Vagina (tissue), 2 donors: Measurements from ENCODE around the gene EWSR1. TPM values are rescaled to one million over a fixed set of nuclear protein-coding genes. Genes with fewer than 3 reads are reported as not detected.

Experiments used
- DNase-seq, 2 donors: peaks; one replicate each; pipeline ENCODE4 v3.0.0-alpha.2; 2017; ENCODE audit errors: extremely low spot score in 2 of 2
- H3K27ac ChIP-seq: fragments of 200-600 bp; sonication (generic); one replicate; pipeline ENCODE4 v1.5.1; 2019
- H3K27me3 ChIP-seq: fragments of 200-600 bp; sonication (generic); one replicate; pipeline ENCODE4 v1.5.1; 2019
- H3K36me3 ChIP-seq, 2 donors: fragments of 200-600 bp; sonication (generic); one replicate each; pipeline ENCODE4 v1.5.1; 2017 to 2019
- H3K4me1 ChIP-seq: fragments of 200-600 bp; sonication (generic); one replicate; pipeline ENCODE4 v1.5.1; 2019
- H3K4me3 ChIP-seq, 2 donors: fragments of 200-600 bp; sonication (generic); 1 replicate in 1 of 2; 2 replicates in 1 of 2; pipeline ENCODE4 v1.5.1; 2016 to 2019
- H3K9me3 ChIP-seq: fragments of 200-600 bp; sonication (generic); one replicate; pipeline ENCODE4 v1.5.1; 2019
- POLR2A ChIP-seq, 2 donors: fragments of 450-650 bp; IDR thresholded peaks; one replicate each; pipeline ENCODE4 v1.6.1; 2017; ENCODE audit warnings: antibody characterized with exemption in 2 of 2, mild to moderate bottlenecking in 2 of 2, moderate library complexity in 2 of 2
- POLR2AphosphoS5 ChIP-seq, 2 donors: sonication (generic); formaldehyde crosslinking; IDR thresholded peaks; one replicate each; pipeline ENCODE4 v1.9.0; 2017; ENCODE audit warnings: antibody characterized with exemption in 2 of 2, mild to moderate bottlenecking in 2 of 2, low read depth in 1 of 2; ENCODE audit not compliant: insufficient read depth in 1 of 2
- intact Hi-C: fragments of 100-400 bp; cut with DNase I; formaldehyde crosslinking; loops from one replicate; pipeline ENCODE4 v1.15.1; 2023
- total RNA-seq: library from RNA; depleted of rRNA; stranded (reverse); fragments of >200 nt; gene quantifications from one replicate; pipeline ENCODE4 v1.2.3, GENCODE V29; 2016
- TF ChIP-seq, protein P1 (sequence below), 3 experiments: fragments of 450-650 bp in 2 of 3; fragments of 200-600 bp in 1 of 3; sonication (generic) in 1 of 3; IDR thresholded peaks; one replicate each; pipeline ENCODE4 v1.5.1; 2017 to 2019; ENCODE audit warnings: antibody characterized with exemption in 3 of 3, mild to moderate bottlenecking in 2 of 3, moderate library complexity in 2 of 3

The EWSR1 gene
- total RNA-seq, 1 donor from 2014 or later = 164 TPM

DNA sequence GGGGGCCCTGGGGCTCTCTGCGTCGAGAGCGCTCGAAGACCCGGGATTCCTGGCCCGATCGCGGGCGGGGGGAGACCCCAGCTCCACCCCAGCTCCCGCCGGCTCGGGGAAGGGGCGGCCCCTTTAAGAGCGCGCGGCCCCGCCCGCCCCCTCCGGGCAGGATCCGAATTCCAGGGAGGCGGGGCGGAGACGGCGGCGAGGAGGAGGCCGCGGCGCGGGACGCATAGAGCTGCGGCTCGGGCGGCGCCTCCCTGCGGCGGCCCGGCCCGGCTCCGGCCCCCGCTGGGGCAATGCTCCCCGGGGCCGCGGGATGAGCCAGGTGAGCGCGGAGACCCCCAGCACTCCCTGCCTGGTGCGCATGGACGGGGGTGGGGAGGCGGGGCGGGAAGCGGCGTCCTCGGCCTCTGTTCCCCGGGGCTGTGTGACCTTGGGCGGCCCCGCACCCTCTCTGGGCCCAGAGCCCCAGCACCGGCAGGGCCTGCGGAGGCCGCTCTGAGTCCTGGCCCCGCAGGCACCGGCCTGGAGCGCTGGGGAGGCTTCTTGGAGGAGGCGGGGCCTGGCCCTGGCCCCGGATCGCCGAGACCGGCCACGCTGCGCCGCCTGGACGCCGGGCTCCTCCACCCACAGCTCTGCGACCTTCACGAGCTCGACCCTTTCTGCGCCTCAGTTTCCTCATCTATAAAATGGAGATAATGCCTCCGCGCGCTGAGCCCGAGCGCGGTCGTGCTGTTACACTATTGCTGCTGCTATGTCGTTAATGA is 38.9 kb downstream of the EWSR1 start:
- Histone ChIP-seq H3K4me1 (peaks cover 46% of the 10 kb centered on the region), H3K27ac (peak overlapping the region; percentile 89), H3K9me3 (no peaks in the 10 kb centered on the region), H3K27me3 (no peaks in the 10 kb centered on the region), H3K4me3 (peak overlapping the region; percentile 89 to 91), H3K36me3 (no peaks in the 10 kb centered on the region)
- intact Hi-C loops = no loop called here
- DNase-seq = no peak
- TF ChIP-seq, protein P1, sequence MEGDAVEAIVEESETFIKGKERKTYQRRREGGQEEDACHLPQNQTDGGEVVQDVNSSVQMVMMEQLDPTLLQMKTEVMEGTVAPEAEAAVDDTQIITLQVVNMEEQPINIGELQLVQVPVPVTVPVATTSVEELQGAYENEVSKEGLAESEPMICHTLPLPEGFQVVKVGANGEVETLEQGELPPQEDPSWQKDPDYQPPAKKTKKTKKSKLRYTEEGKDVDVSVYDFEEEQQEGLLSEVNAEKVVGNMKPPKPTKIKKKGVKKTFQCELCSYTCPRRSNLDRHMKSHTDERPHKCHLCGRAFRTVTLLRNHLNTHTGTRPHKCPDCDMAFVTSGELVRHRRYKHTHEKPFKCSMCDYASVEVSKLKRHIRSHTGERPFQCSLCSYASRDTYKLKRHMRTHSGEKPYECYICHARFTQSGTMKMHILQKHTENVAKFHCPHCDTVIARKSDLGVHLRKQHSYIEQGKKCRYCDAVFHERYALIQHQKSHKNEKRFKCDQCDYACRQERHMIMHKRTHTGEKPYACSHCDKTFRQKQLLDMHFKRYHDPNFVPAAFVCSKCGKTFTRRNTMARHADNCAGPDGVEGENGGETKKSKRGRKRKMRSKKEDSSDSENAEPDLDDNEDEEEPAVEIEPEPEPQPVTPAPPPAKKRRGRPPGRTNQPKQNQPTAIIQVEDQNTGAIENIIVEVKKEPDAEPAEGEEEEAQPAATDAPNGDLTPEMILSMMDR (IDR thresholded peaks at IDR 0.05) = no peak
- TF ChIP-seq POLR2AphosphoS5 (IDR thresholded peaks at IDR 0.05; ENCODE audit: insufficient read depth in 1 of 2, low read depth in 1 of 2) = peak in 1 of 2 donors; percentile 4
- peak in 1 of 2 donors; percentile 40 for TF ChIP-seq POLR2A (IDR thresholded peaks at IDR 0.05)

DNA sequence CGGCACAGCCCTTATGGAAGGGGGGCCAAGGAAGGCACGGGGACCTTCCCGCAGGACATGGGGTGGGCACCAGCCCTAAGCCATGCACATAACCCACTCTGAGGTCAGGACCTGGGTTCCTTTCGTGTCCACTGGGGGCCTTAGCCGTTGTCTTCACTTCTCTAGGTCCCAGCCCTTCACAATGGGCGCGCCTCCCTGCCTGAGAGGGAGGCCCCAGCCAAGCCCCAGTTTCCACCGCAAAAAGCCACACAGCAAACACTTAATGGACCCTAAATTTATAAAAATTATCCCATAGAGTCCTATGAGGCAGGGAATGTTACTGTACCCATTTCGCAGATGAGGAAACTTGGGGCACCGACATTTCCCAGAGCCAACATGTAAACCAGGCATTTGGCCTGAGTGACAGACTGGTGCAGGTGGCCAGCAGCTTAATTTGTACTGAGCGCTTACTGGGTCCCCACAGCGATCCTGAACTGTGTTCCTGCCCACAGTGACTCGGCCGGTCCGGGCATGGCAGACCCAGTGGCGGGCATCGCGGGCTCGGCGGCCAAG is 39.6 kb downstream of the EWSR1 start:
- TF ChIP-seq POLR2AphosphoS5 (IDR thresholded peaks at IDR 0.05; ENCODE audit: insufficient read depth in 1 of 2, low read depth in 1 of 2) (no peak), POLR2A (IDR thresholded peaks at IDR 0.05) (no peak)
- TF ChIP-seq, protein P1 (IDR thresholded peaks at IDR 0.05) = no peak
- Histone ChIP-seq H3K27me3 (no peaks in the 10 kb centered on the region), H3K36me3 (no peaks in the 10 kb centered on the region), H3K27ac (peak overlapping the region; percentile 89), H3K4me1 (peaks cover 46% of the 10 kb centered on the region), H3K4me3 (peak overlapping the region; percentile 89 to 91), H3K9me3 (no peaks in the 10 kb centered on the region)
- DNase-seq = no peak
- intact Hi-C loops = no loop called here

DNA sequence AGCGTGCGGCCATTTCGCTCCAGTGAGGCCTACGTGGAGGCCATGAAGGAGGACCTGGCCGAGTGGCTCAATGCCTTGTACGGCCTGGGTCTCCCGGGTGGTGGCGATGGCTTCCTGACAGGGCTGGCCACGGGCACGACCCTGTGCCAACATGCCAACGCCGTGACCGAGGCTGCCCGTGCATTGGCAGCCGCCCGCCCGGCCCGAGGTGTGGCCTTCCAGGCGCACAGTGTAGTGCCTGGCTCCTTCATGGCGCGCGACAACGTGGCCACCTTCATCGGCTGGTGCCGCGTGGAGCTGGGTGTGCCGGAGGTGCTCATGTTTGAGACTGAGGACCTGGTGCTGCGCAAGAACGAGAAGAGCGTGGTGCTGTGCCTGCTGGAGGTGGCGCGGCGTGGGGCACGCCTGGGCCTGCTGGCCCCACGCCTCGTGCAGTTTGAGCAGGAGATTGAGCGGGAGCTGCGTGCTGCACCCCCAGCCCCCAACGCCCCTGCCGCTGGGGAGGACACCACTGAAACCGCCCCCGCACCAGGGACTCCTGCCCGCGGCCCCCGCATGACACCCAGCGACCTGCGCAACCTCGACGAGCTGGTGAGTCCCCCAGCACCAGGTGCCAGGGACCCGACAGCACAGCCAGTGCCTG is 40.2 kb downstream of the EWSR1 start:
- Histone ChIP-seq H3K4me1 (peaks cover 52% of the 10 kb centered on the region), H3K27ac (peak overlapping the region; percentile 89), H3K9me3 (no peaks in the 10 kb centered on the region), H3K4me3 (peak overlapping the region; percentile 89 to 91), H3K27me3 (no peaks in the 10 kb centered on the region), H3K36me3 (no peaks in the 10 kb centered on the region)
- intact Hi-C loops = no loop called here
- no peak for DNase-seq
- TF ChIP-seq POLR2AphosphoS5 (IDR thresholded peaks at IDR 0.05; ENCODE audit: insufficient read depth in 1 of 2, low read depth in 1 of 2) (no peak), POLR2A (IDR thresholded peaks at IDR 0.05) (no peak)
- TF ChIP-seq, protein P1 (IDR thresholded peaks at IDR 0.05) = no peak

DNA sequence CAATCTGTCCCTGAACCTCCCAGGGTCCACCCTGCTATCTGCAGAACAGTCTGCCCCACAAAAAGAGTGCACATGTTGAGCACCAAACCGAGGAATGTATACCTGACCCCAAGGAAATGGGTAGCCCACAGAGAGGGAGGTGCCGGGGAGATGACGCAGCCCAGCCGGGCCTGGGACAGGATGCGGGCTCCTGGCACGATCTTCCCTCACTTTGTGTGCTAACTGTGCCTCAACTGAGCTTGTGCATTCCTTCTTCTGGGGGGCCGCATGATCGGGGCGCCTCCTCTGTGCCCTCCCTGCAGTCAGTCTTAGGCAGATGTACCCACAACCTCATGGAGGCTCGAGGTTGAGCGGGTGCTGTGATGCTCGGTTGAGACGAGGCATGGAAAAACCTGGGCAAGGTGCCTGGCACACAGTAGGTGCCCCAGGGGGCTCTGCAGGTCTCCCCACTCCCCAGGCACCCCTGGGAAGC is 40.8 kb downstream of the EWSR1 start:
- intact Hi-C loops = no loop called here
- H3K4me1 ChIP-seq = peaks cover 57% of the 10 kb centered on the region
- peak overlapping the region; percentile 89 to 91 for H3K4me3 ChIP-seq
- H3K27ac ChIP-seq = peak overlapping the region; percentile 89
- no peaks in the 10 kb centered on the region for H3K27me3 ChIP-seq
- TF ChIP-seq POLR2A (IDR thresholded peaks at IDR 0.05) = no peak
- TF ChIP-seq, protein P1 (IDR thresholded peaks at IDR 0.05) = no peak
- no peak for TF ChIP-seq POLR2AphosphoS5 (IDR thresholded peaks at IDR 0.05; ENCODE audit: insufficient read depth in 1 of 2, low read depth in 1 of 2)
- no peaks in the 10 kb centered on the region for H3K36me3 ChIP-seq
- no peak for DNase-seq
- H3K9me3 ChIP-seq = no peaks in the 10 kb centered on the region
